Activated CD8-positive, alpha-beta memory T cell treated with anti-CD3 and anti-CD28 coated beads for 48 hours (primary cell): ENCODE data around the gene IRAK2.
"Not testable (repeated sequence)": the region's sequence is repeated elsewhere in the genome, so short reads cannot be mapped to it uniquely, and the experiment has no call there.

Source experiments
- DNase-seq, 3 experiments: peaks; one replicate each; pipeline ENCODE4 v3.0.0-alpha.2; 2020; ENCODE audit warnings: low read depth in 2 of 3, low spot score in 2 of 3

The IRAK2 gene

DNA sequence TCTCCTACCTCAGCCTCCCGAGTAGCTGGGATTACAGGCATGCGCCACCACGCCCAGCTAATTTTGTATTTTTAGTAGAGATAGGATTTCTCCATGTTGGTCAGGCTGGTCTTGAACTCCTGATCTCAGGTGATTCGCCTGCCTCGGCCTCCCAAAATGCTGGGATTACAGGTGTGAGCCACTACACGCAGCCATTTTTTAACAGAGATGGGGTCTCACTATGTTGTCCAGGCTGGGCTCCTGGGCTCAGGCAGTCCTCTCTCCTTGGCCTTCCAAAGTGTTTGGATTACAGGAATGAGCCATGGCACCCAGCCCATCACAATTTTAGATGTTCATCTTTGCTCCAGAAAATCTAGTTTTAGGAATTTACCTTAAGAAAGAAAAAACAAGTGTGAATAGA lies 6.2 kb upstream of the IRAK2 start:
- DNase-seq = not testable (repeated sequence)

DNA sequence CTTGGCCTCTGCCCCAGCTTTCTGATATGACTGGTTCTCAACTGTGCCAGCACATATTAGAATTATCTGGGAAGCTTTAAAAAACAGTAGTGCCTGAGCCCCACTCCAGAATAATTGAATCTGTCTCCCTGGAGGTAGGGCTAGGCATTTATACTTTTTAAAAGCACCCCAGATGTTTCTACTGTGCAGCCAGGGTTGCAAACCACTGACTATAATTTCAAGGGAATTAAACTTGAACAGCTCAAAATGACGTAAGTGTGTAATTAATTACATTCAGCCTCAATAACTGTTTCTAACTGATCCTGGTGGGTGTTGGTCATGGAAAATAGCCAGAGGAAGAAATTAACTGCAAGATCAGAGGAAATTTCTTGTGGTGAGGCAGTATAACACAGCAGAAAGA lies 4.4 kb upstream of the IRAK2 start:
- no peak for DNase-seq

DNA sequence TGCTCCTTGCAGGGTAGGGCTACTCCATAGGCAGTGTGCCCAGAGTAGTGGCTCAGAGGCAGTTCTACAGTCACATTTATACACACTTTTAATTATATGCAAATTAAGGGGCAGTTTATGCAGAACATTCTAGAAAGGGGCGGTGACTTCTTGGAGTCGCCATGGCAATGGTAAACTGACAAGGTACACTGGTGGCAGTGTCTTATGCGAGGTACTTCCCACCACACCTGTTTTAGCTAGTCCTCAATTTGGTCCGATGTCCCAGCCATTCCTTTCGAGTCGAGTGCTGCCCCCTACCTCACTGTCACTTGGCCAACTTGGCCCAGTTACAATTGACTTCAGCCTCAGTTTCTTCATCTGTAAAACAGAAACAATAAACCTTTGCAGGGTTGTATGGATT lies 3.8 kb upstream of the IRAK2 start:
- DNase-seq = no peak

GRCh38 chr3:10162185-10162584 lies 2.5 kb upstream of the IRAK2 start:
- DNase-seq = no peak

DNA sequence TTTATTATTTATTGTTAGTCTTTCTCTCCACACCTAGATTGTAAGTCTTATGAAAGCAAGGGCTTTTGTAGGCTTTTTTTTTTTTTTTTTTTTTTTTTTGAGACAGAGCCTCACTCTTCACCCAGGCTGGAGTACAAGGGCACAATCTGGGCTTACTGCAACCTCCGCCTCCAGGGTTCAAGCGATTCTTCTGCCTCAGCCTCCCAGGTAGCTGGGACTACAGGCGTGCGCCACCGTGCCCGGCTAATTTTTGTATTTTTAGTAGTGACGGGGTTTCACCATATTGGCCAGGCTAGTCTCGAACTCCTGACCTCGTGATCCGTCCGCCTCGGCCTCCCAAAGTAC lies 546 bp upstream of the IRAK2 start:
- not testable (repeated sequence) for DNase-seq

- no peak for DNase-seq
Measured at GRCh38 chr3:10166213-10166604, 1.5 kb downstream of the IRAK2 start.

- DNase-seq = no peak
Measured at GRCh38 chr3:10169000-10169496, 4.3 kb downstream of the IRAK2 start.

GRCh38 chr3:10170915-10171478 lies 6.3 kb downstream of the IRAK2 start:
- no peak for DNase-seq

DNA sequence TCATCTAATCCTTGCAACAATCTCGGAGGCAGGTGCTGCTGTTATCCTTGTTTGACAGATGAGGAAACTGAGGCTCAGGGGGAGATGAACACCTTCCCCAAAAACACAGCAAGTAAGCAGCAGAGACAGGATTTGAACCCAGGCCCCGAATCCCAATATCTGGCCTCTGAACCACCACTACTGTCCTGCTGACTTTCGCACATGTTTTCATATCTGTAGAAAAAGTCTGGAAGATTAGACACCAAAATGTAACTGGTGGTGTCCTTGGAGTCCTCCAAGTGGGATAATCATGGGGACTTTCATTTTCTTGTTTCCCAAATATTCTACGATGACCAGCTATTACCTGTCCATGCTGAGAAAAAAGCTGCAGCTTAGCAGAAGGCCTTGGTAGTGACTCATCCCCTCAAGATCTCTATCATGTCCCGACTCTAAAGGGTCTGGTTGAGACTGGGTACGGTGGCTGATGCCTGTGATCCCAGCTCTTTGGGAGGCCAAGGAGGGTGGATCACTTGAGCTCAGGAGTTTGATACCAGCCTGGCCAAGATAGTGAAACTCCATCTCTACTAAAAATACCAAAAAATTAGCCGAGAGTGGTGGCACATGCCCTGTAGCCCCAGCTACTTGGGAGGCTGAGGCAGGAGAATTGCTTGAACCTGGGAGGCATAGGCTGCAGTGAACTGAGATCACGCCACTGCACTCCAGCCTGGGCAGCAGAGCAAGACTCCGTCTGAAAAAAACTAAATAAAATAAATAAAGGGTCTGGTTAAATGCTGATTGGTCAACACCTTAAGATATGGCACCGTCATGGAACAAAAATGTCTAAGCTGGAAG lies 8.6 kb downstream of the IRAK2 start:
- DNase-seq = no peak

GRCh38 chr3:10173926-10174435 lies 9.3 kb downstream of the IRAK2 start:
- no peak for DNase-seq

DNA sequence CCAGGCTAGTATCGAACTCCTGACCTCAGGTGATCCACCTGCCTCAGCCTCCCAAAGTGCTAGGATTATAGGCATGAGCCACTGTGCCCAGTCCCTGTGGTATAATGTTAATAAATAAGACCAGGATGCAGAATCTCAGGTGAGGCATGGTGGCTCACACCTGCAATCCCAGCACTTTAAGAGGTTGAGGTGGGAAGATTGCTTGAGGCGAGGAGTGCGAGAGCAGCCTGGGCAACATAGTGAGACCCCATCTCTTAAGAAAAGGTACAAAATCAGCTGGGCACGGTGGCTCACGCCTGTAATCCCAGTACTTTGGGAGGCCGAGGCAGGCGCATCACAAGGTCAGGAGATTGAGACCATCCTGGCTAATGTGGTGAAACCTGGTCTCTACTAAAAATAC lies 10.6 kb downstream of the IRAK2 start:
- DNase-seq = not testable (repeated sequence)

GRCh38 chr3:10176150-10176549 lies 11.4 kb downstream of the IRAK2 start:
- not testable (repeated sequence) for DNase-seq

- DNase-seq = no peak
Measured at GRCh38 chr3:10177737-10178136, 13.0 kb downstream of the IRAK2 start.

- no peak for DNase-seq
Measured at GRCh38 chr3:10178892-10179291, 14.2 kb downstream of the IRAK2 start.

GRCh38 chr3:10180289-10180688 lies 15.6 kb downstream of the IRAK2 start:
- no peak for DNase-seq

- DNase-seq = no peak
Measured at GRCh38 chr3:10180738-10181295, 16.1 kb downstream of the IRAK2 start.

DNA sequence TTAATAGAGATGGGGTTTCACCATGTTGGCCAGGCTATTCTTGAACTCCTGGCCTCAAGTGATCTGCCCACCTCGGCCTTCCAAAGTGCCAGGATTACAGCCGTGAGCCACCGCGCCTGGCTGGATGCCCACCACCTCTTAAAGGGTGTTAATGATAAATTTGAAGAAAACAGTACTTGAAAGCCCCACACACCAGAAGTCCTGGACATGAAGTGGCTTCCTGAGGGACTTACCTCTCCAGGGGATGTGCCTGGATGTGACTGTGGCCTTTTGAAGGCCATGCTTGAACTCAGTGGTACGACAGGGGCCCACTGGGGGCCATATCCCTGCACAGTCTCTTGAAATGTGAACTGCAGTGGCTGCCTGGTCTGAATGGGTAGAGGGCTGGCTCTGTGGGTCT lies 18.2 kb downstream of the IRAK2 start:
- DNase-seq = no peak

- no peak for DNase-seq
Measured at GRCh38 chr3:10184250-10184649, 19.5 kb downstream of the IRAK2 start.

- no peak for DNase-seq
Measured at GRCh38 chr3:10185804-10186762, 21.4 kb downstream of the IRAK2 start.

GRCh38 chr3:10187290-10187876 lies 22.7 kb downstream of the IRAK2 start:
- no peak for DNase-seq

DNA sequence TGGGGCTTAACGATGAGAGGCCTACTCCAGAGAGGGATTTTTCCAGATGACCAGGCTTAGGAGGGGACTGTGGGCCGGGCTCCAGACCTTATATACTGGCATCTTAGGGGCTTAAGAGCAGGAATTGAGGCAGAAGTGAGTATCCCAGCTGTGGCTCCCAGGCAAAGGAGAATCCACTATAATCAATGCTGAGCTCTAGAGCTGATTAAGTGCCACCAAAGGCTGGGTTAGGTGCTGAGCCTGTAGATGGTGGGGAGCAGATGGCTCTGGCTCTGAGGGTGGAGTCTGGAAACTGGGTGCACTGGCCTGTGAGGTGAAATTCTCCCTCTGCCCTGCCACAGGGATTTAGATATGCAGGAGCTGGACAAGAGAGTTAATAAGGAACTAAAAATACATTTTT lies 23.2 kb downstream of the IRAK2 start:
- no peak for DNase-seq
